HG03135 (cell line): ENCODE measurements around the gene LHFPL6.

Experiments used
- ATAC-seq: cut with Tn5 transposase; IDR thresholded peaks from one replicate; pipeline ENCODE4 v1.9.1; 2021; ENCODE audit warnings: mild to moderate bottlenecking, moderate library complexity; ENCODE audit not compliant: unreplicated experiment

Gene LHFPL6

GRCh38 chr13:39417643-39418042, 185.3 kb downstream of the LHFPL6 start:
- ATAC-seq: no peak

DNA sequence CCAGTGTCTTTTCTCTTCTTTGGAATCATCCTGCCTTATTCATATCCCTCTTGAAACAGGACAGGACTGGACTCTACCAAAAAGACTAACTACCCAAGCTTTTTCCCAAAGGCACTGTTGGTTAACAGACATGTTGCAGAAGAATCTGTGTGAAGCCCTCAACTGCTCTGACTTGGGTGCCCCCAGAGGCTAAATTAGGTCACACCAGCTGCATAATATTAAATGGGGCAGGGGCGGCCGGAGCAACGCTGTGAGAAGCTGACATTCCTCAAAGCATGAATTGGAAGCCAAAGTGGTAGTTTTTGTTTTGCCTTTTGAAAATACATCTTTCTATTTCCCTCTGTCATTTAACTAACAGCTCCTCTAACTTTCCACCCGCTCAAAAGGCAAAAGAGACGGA, 185.9 kb downstream of the LHFPL6 start:
- no peak for ATAC-seq

DNA sequence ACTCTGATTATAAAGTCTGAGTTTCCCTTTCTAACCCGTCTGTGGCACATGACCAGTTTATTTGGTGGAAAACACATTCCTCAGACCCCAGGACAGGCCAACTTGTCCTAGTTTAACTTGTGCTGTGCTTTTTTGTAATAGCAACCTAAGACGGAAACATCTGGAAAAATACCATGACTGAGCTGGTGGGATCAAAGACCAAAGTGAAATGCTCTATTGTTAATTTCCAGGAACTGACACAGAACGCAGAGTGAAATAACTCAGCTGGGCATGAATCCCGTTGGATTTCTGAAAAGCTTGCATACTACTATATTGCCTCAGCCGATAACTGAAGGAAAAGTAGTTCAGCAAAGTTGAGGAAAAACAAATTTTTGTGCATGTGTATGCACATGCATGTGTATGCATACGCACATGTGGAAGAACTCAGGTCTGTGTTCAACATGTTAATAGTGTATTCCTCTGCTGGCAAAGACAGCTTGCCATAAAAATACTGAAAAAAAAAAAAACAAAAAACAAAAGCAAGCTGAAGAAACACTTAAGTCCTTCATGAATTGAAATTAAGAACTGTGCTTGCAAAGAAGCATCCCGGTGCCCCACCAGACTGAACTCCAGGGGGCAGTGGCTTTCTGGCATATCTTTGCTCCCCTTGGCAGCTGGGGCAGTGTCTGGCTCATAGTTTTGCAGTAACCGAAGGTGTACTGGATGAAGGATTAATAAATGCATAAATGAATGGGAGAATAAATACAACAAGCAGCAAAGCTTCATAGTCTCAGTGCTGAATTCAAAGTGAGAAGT, 187.8 kb downstream of the LHFPL6 start:
- ATAC-seq: no peak

- ATAC-seq: no peak
These were observed 188.7 kb downstream of the LHFPL6 start for GRCh38 chr13:39414339-39414738.

DNA sequence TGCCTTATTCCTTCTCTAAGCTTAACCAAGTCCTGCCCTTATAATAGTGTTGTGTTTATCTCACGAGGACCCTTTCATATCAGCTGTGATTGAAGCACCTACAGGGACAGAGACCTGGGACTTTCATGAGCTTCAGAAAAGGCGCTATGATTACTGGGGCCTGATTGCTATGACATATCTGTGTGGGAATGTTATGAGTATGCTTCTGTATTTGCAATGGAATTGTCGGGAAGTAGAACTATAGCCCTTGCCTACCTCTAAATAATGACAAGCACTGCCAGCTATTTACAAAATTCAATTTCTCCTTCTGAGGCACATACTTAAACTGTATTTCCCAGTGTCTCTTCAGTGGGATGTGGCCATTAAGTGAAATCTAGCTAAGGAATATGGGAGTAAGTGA, 191.5 kb downstream of the LHFPL6 start:
- ATAC-seq: no peak

DNA sequence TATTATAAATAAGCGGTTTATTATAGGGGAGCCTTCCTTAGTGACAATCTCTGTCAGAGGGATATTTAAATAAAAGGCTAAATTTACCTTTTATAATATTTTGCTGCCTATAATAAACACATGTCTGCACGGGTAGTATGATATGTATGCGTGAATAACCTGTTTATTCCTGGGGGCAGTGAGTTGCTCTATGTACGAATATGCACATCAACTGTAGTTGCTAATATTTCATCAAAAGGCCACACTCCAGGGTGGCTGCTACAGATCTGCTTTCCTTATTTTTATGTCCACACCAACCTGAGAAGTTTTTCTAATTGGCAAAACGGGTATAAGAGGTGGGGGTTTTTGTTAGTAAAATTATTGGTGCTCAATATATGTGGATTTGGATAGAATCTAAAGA, 192.0 kb downstream of the LHFPL6 start:
- ATAC-seq: no peak

DNA sequence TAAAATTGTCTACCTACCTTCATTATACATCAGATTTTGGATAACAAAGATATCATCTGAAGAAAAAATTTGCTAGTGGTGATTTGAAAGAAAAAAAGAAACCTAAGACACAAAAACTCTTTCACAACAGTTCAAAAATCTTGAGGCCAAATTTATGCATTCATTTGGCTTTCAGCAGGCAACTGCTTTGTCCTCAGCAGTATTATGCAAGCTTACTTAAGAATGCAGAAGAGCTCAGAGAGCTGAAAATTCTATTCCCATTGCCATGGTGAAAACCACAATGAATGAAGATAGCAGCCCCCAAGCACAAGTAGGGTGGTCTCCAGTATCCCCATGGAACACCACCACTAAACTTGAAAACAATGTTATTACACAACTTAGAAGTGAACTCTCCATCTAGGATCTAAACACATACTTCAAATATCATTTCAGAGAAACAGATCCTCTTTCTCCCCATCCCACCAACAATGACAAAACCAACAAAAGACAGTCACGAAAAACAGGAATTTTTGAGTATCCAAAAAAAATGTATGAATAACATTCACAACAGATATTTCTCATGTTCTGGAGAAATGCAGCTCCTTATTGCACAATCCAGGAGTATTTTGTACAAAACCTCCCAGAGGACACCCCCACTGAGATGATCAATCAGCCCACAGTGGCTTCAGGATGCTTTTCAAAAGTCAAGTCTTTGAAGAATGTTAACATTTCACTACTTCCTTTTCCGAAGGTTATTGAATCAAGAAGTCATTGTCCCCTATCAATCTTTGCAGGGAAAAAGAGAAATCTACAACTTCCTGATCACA, 192.7 kb downstream of the LHFPL6 start:
- no peak for ATAC-seq

- ATAC-seq: no peak
These were observed 194.5 kb downstream of the LHFPL6 start for GRCh38 chr13:39408512-39408911.

DNA sequence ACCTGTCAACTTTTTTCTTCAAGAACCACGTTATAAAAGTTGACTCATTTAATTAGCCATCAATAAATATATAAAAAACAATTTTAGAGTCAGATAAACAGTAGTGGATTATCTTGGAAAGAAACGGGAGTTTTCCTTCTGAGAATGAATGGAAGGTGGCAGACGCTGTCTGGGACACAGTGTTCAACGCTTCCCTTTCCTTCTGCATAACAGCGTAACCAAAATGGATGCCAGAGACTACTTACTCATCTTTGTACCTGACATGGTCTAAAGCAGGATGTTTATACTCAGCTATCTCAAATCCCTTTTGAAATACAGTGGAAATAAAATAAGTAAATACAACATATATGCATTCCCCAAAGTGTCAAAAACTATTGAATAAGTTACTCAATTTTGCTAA, 195.2 kb downstream of the LHFPL6 start:
- ATAC-seq: no peak

DNA sequence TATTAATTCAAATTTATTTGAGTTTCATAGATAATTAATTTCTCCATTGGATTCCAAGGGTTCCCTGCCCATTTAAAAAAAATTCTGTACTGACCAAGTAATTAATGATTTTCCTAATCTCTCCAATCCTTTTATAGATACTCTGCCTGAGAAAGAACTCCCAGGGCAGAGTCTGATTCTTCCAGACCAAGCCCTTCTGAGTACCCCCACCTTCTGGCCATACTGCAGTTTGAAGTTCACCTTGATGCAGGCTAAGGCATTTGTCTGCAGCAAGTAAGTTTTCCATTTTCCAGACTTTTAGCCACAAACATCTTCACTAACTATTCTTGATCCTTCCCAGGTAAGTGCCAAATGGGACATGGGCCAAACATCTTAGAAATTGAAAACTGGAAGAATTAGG, 195.9 kb downstream of the LHFPL6 start:
- no peak for ATAC-seq

DNA sequence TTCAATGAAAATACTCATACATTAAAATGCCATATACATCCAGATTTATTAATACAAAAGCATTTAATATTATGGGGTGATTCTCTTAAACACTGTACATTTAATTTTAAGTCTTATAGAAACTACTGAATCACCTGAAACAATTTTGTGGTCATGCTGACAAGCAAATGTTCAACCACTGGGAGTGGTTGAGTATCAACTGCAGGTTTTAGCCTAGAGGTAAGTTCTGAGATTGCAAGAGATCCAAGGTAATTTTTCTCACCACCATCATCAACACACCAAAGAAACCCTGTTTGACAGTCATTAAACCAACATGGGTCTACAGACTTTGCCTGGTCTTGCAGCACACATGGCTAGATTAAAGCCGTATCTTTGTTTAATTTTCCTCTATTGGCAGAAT, 196.3 kb downstream of the LHFPL6 start:
- ATAC-seq: no peak

DNA sequence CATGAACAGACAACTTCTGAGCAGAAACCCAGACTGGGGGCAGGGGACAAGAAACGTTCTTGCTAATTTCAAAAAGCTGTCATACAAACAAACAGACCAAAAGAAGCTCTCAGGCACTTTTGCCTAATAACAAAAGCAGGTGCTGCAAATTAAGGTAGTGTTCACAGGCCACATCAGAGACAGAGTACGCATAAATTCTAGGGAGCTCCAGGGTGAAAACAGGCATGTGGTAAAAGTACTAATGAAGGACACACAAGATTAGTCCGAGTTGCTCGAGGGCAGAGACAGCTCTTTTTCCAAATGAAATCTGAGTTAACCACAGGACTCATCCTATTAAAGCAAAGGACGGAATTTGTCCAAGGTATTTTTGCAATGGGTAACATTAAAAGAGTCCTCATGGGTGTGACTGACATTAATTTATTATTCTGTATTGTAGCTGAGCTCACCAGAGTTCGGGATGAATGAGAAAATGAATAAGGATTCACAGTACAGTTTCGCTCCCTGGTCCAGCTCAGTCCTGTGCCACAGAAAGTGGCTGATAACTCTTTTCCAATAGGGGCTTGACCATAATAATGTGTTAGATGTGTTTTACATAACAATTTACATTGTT, 197.3 kb downstream of the LHFPL6 start:
- ATAC-seq: no peak

GRCh38 chr13:39405107-39405506, 197.9 kb downstream of the LHFPL6 start:
- no peak for ATAC-seq

DNA sequence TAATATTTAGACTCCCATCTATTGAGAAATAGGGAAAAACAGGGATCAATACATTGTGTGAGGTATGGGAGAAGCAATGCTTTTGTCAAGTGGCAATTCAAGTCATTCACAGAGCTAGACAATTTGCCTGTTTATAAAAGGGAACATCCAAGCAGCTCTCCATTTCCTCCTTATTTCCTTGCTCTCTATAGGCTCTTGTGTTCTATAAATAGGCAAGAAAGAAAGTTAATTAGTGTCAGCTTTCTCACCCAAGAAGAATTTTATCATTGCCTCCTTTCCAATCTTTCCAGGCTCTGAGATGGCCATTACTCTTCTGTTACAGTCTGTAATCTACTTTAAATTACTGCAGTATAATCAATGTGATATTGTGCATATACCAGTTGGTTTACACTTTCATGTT, 199.9 kb downstream of the LHFPL6 start:
- no peak for ATAC-seq

- no peak for ATAC-seq
These were observed 200.6 kb downstream of the LHFPL6 start for GRCh38 chr13:39402221-39402970.

- ATAC-seq: no peak
These were observed 201.2 kb downstream of the LHFPL6 start for GRCh38 chr13:39401756-39402155.

DNA sequence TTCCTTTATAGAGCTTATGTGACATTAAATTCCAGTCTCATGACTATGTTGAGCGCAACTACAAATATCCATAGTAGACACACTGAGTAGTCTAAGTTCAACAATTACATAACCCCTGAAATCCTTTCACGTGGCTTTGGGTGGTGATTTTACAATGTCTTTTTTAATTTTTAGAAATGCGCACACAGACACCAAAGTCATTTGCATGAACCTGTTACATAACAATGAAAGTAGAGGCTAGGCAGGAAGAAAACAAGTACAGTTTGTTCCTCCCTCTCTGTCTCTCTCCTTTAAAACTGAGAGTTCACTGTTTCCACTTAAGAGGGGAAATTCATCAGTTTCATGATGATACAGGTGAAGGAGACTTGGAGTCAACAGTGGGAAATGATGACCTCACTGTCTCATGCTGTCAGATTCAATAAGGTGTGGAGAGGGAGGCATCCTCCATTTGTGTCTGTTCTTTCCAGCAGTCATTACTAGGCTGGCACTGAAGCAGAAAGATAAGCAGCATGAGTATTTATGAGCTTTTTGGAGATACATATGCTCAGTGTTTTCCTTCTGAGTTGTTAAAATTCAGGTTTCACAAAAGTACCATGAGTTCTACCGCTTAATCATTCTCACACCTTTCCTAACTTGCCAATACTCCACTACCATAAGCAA, 201.8 kb downstream of the LHFPL6 start:
- ATAC-seq: no peak

- ATAC-seq: no peak
These were observed 203.9 kb downstream of the LHFPL6 start for GRCh38 chr13:39399102-39399501.

GRCh38 chr13:39397896-39398265, 205.1 kb downstream of the LHFPL6 start:
- ATAC-seq: no peak

DNA sequence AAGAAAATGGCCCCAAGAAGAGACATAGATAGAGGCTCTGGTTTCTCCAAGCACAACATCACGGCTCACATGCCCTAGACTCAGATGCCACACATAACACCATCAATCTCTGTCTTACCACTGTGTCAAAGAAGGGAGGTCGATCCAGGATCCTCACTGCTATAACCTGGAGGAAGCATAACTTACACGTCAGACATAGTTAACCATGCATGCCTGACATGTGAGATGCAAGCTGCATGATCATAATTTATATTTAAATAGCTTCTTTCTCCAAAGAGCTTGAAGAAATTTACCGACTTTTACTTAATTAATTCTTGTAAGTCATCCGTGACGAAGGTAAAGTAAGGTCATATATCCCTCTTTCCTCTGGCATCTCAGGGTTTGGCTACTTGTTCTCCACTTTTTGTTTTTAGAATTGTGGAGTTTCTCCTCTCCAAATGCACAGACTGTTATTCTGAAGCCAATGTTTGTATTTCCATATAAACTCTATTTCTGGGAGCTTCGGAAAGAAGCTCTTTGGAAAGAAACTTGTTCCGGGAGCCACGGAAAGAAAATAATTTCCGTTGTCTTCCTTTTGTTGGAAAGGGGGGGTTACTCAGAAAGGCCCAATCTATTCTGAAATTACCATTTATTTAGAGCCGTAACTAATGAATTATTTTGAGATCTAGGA, 205.6 kb downstream of the LHFPL6 start:
- ATAC-seq: no peak
